HG02759 (cell line): ENCODE data around the gene SETX.
A peak's percentile ranks its signal among the peaks of the same experiment; 100 is the strongest.

ENCODE experiments used
- ATAC-seq: cut with Tn5 transposase; IDR thresholded peaks from one replicate; pipeline ENCODE4 v1.9.1; 2021; ENCODE audit warnings: mild to moderate bottlenecking, moderate library complexity; ENCODE audit not compliant: unreplicated experiment

Gene SETX

GRCh38 chr9:132241840-132242620 lies 112.8 kb downstream of the SETX start:
- ATAC-seq, result peak; percentile 10

DNA sequence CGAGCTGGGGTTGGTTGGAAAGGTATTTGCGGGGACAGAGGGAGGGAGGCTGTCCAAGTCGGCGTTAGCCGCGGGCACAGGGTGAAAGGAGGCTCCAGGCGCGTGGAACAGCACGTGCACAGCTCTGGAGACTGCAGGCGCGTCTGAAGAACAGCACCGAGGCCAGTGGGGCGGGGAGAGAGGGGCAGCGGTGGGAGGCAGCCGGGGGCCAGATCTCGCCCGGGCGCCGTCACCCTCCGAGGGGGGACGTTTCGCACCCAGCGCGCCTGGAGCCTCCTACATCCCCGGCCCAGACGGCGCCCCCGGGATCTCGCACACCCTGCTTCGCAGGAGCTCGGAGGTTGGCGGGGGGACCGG lies 113.3 kb downstream of the SETX start:
- ATAC-seq, result peak; percentile 4

DNA sequence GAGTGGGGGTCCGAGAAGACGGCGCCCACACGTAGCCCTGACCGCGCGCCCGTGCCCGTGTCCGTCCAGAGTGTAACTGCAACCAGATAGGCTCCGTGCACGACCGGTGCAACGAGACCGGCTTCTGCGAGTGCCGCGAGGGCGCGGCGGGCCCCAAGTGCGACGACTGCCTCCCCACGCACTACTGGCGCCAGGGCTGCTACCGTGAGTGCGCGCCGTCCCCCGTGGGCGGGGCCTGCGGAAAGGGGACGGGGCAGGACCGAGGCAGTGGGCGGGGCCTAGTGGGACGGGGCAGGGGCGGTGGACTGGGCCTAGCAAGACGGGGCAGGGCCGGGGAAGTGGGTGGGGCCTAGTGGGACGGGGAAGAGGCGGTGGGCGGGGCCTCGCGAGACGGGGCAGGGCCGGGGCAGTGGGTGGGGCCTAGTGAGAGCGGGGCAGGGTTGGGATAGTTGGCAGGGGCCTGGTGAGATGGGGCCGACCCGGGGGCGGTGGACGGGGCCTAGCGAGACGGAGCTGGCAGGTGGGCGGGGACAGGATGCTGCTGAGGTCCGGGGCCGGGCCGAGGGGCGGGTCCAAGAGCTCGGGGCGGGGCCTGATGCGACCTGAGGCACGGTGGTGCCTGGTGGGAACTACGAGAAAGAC lies 113.8 kb downstream of the SETX start:
- peak; percentile 75 for ATAC-seq

DNA sequence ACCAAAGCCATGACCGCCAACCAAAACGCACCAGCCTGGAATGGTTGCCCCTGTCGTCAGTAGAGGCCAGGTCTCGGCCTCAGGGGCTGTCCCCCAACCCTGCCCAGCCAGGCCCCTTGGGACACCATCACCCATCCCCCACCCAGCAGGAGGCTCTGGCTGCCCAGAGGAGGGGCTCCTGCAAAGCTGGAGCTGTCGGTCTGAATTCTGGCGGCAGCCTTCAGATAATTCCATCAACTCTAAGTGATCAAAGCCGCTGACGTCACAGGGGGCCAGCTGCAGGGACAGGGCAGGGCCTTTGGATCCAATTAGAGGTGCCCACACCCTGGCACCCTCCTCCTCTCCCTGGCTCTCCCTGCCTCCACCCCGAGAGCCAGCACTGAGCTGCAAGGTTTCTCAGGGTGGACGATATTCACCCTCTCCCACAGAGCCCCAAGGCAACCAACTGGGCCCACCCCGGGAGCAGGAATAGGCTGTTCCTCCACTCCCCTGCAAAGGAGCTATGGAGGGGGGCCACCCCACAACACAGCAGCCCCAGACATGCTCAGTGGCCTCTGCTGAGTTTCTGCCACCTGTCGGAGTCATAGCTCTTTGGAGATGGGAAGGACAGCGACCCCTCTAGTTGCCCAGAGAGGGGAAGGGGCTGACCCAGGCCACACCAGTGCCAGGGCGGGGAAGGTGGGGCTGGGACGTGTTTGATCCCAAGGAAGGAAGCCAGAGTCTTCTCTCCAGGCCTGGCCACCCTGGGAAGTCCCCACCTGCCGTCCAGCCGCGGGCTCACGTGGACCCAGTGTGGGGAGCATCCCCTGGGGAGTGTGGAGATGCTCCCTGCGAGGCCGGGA lies 114.6 kb downstream of the SETX start:
- ATAC-seq, result no peak

GRCh38 chr9:132239518-132239917 lies 115.3 kb downstream of the SETX start:
- ATAC-seq, result no peak

GRCh38 chr9:132238992-132239391 lies 115.8 kb downstream of the SETX start:
- ATAC-seq, result no peak

GRCh38 chr9:132238026-132238972 lies 116.5 kb downstream of the SETX start:
- ATAC-seq, result no peak

DNA sequence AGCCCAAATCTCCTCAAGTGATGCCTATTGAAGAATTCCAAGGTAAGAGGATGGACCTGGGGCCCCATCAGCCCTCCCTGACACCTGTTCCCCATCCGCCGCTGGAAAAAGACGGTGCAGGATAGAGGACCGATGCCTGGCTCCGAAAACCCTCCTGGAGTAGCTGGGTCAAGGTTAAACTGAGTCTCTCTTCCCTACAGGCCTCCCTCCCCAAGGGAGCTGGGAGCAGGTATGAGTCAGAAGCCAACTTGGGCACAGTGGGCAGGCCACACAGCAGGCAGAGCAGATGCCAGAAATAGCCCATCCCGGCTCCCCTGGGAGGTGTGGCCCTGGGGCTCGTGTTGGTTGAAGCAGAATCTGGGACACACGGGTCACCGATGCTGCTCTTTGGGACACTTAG lies 117.3 kb downstream of the SETX start:
- no peak for ATAC-seq

DNA sequence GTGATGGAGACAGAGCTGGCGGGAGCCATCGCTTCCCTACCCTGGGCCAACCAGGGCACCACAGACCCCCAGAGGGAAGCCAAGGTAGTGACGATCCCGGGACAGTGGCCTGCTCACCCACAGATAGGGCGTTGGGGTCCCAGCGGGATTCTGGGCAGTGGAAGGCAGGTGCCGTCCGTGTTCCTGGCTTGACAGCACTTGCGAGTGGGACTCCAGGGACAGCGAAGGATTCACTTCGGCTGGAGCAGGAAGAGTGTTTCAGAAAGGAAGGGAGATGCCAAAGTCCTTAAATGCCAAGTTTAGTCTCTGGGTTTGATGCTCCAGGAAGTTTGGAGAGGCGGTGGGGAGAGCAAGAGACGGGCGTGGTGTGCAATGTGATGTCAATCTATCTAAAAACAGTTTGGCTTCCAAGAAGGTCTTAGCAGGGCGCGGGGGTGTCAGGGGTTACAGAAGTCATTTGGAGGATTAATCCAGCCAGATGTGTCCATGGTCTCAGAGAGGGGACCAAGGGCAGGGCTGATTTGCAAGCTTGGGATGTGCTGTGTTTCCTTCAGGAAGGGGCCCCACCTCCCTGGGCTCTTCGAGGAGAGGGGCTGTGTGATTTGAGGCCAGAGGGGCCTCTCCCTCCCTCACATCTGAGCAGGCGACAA lies 118.0 kb downstream of the SETX start:
- ATAC-seq, result no peak

GRCh38 chr9:132235894-132236661 lies 118.7 kb downstream of the SETX start:
- no peak for ATAC-seq

- no peak for ATAC-seq
These were observed 119.7 kb downstream of the SETX start for GRCh38 chr9:132235125-132235524.

DNA sequence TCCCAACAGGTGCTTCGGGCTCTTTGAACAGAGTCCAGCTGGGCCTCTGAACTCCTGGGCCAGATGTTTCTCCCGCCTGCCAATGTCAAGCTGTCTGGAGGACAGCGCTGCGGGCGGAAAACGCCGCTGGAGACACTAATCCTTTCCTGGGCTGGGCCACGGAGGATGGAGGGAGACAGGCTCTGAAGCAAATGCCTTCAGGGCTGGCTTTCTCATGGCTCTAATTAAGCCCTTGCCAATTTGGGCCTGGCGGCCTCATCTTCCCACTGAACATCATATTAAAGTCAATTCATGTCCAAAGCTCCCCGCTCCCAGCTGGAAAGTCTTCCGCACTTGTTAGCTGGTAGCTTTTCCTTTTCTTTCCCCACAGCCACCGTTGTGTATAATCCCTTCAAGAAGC lies 120.3 kb downstream of the SETX start:
- no peak for ATAC-seq

GRCh38 chr9:132233138-132233537 lies 121.6 kb downstream of the SETX start:
- no peak for ATAC-seq

- ATAC-seq, result no peak
These were observed 122.3 kb downstream of the SETX start for GRCh38 chr9:132232522-132232921.

GRCh38 chr9:132231019-132231701 lies 123.6 kb downstream of the SETX start:
- ATAC-seq, result no peak

DNA sequence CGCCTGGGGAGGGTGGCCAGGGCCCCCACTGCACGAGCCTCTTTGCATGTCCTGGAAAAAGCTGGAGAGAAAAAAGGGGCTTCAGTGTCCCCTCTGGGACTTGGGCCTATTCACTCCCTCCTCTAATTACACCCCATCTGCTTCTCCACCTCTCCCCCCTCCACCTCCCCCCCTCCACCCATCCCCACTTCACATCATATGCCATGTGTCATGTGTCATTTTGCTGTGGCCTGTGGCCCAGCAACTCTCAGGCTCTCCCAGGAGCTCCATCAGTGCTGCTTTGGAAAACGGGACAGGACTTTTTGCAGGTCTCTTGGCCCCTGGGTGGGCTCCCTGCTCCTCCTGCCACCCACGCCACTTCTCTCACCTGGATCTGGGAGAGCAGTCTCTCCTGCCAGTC lies 124.2 kb downstream of the SETX start:
- no peak for ATAC-seq

DNA sequence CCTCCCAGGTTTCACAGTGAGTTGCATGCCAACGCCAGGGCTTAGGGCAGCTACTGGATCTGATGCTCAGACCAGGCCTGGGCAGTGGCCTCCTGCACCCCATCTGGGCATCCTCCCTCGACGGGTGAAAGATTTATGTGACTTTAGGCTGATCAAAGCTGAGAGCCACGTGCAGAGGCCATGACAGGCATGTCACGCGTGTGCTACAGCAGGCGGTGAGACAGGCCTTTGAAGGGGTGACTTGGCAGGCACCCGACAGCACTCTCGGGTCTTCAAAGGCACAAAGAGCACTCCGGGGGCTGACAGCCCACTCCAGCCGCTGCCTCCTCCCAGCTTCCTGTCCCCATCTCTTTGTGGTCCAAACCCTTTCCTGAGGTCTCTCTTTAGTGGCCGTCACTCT lies 126.7 kb downstream of the SETX start:
- no peak for ATAC-seq

DNA sequence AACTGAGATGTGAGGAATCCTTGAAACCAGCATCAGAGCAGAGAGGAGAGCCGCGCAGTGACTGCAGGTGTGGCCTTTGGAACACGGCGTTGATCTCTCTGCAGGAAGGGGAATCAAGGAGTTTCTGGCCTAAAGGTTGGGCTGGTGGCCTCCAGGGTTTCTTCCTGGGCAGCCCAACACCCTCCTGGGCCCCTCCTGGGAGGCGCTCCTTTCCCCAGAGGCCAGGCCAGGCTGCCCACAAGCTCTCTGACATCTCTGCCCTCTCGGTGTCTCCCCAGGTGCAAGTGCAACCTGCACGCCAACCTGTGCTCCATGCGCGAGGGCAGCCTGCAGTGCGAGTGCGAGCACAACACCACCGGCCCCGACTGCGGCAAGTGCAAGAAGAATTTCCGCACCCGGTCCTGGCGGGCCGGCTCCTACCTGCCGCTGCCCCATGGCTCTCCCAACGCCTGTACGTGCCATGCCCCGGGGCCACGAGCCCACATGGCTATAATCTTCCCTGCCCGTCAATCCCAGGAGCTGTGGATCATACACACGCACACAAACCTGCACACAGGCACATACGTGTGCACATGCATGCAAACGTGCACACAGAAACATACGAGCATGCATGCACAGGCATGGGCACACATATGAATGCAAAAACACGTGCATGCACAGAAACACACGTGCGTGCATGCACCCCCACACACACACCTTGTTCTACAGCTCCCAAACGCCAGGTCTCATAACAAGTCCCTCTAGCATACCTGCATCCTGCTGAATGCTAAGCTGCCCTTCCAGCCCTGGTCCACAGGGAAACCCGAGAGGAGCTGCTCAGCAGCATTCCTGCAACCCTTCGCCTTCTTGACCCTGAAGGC lies 128.0 kb downstream of the SETX start:
- ATAC-seq, result no peak
